ENCODE data around the gene CKM. TPM values are rescaled to one million over a fixed set of nuclear protein-coding genes. Genes with fewer than 3 reads are reported as not detected.

Gene CKM
- total RNA-seq, 2 donors from 2014 or later: 0.85 to 3.0 TPM

- no peak for TF ChIP-seq CTCF (IDR thresholded peaks at IDR 0.05)
These were observed 16.1 kb downstream of the CKM start for GRCh38 chr19:45306518-45307027.

GRCh38 chr19:45306040-45306439 is 16.6 kb downstream of the CKM start:
- Histone ChIP-seq H3K9me3 (no peaks in the 10 kb centered on the region), H3K36me3 (no peaks in the 10 kb centered on the region), H3K27ac (no peak overlapping the region), H3K27me3 (replicated peaks; ENCODE audit: insufficient read depth) (no peaks in the 10 kb centered on the region), H3K4me1 (ENCODE audit: control insufficient read depth in 1 of 2, low read depth in 2 of 2) (no peaks in the 10 kb centered on the region), H3K4me3 (no peak overlapping the region)
- no peak for TF ChIP-seq CTCF (IDR thresholded peaks at IDR 0.05)
- no peak for DNase-seq (ENCODE audit: low spot score)
- ATAC-seq (ENCODE audit: insufficient number of reproducible peaks, low FRiP score, low read depth): no peak

More at GRCh38 chr19:45306518-45307027, 16.1 kb downstream of the CKM start:
- H3K4me3 ChIP-seq: no peak overlapping the region
- H3K9me3 ChIP-seq: no peaks in the 10 kb centered on the region
- H3K27me3 ChIP-seq (replicated peaks; ENCODE audit: insufficient read depth): no peaks in the 10 kb centered on the region
- no peak for DNase-seq (ENCODE audit: low spot score)
- H3K4me1 ChIP-seq (ENCODE audit: control insufficient read depth in 1 of 2, low read depth in 2 of 2): no peaks in the 10 kb centered on the region
- ATAC-seq (ENCODE audit: insufficient number of reproducible peaks, low FRiP score, low read depth): no peak
- H3K27ac ChIP-seq: no peak overlapping the region
- no peaks in the 10 kb centered on the region for H3K36me3 ChIP-seq

GRCh38 chr19:45305421-45305820 is 17.3 kb downstream of the CKM start:
- H3K36me3 ChIP-seq: no peaks in the 10 kb centered on the region
- no peak overlapping the region for H3K4me3 ChIP-seq
- H3K27me3 ChIP-seq (replicated peaks; ENCODE audit: insufficient read depth): no peaks in the 10 kb centered on the region
- ATAC-seq (ENCODE audit: insufficient number of reproducible peaks, low FRiP score, low read depth) (no peak), DNase-seq (ENCODE audit: low spot score) (no peak)
- TF ChIP-seq CTCF (IDR thresholded peaks at IDR 0.05): no peak
- no peaks in the 10 kb centered on the region for H3K9me3 ChIP-seq
- H3K4me1 ChIP-seq (ENCODE audit: control insufficient read depth in 1 of 2, low read depth in 2 of 2): no peaks in the 10 kb centered on the region
- no peak overlapping the region for H3K27ac ChIP-seq

- Histone ChIP-seq H3K4me1 (ENCODE audit: control insufficient read depth in 1 of 2, low read depth in 2 of 2) (no peaks in the 10 kb centered on the region), H3K36me3 (no peaks in the 10 kb centered on the region), H3K27me3 (replicated peaks; ENCODE audit: insufficient read depth) (no peaks in the 10 kb centered on the region), H3K27ac (no peak overlapping the region), H3K4me3 (no peak overlapping the region), H3K9me3 (no peaks in the 10 kb centered on the region)
- ATAC-seq (ENCODE audit: insufficient number of reproducible peaks, low FRiP score, low read depth) (no peak), DNase-seq (ENCODE audit: low spot score) (no peak)
- TF ChIP-seq CTCF (IDR thresholded peaks at IDR 0.05): no peak
These were observed 17.7 kb downstream of the CKM start for GRCh38 chr19:45305007-45305406.

- no peak for DNase-seq (ENCODE audit: low spot score)
- no peaks in the 10 kb centered on the region for H3K4me1 ChIP-seq (ENCODE audit: control insufficient read depth in 1 of 2, low read depth in 2 of 2)
- H3K27ac ChIP-seq: no peak overlapping the region
- no peak for ATAC-seq (ENCODE audit: insufficient number of reproducible peaks, low FRiP score, low read depth)
- TF ChIP-seq CTCF (IDR thresholded peaks at IDR 0.05): no peak
- no peak overlapping the region for H3K4me3 ChIP-seq
- H3K9me3 ChIP-seq: no peaks in the 10 kb centered on the region
- H3K36me3 ChIP-seq: peaks cover under 1% of the 10 kb centered on the region
- H3K27me3 ChIP-seq (replicated peaks; ENCODE audit: insufficient read depth): no peaks in the 10 kb centered on the region
These were observed 18.3 kb downstream of the CKM start for GRCh38 chr19:45304141-45304926.
